ENCODE data around the gene ALG8.
"Not testable (repeated sequence)": the region's sequence is repeated elsewhere in the genome, so short reads cannot be mapped to it uniquely, and the experiment has no call there.

Gene ALG8

GRCh38 chr11:78109081-78110015 is 30.1 kb downstream of the ALG8 start:
- DNase-seq (ENCODE audit: extremely low read depth in 1 of 2, low read depth in 1 of 2), result no peak

GRCh38 chr11:78100676-78101472 is 38.6 kb downstream of the ALG8 start:
- DNase-seq (ENCODE audit: extremely low read depth in 1 of 2, low read depth in 1 of 2), result no peak

GRCh38 chr11:78100261-78100660 is 39.2 kb downstream of the ALG8 start:
- no peak for DNase-seq (ENCODE audit: extremely low read depth in 1 of 2, low read depth in 1 of 2)

- DNase-seq (ENCODE audit: extremely low read depth in 1 of 2, low read depth in 1 of 2), result no peak
Observed at GRCh38 chr11:78099666-78100065, 39.8 kb downstream of the ALG8 start.

GRCh38 chr11:78097666-78098385 is 41.6 kb downstream of the ALG8 start:
- DNase-seq (ENCODE audit: extremely low read depth in 1 of 2, low read depth in 1 of 2), result no peak

- DNase-seq (ENCODE audit: extremely low read depth in 1 of 2, low read depth in 1 of 2), result no peak
Observed at GRCh38 chr11:78094250-78094649, 45.2 kb downstream of the ALG8 start.

- not testable (repeated sequence) for DNase-seq (ENCODE audit: extremely low read depth in 1 of 2, low read depth in 1 of 2)
Observed at GRCh38 chr11:78086521-78087074, 52.8 kb downstream of the ALG8 start.

- no peak for DNase-seq (ENCODE audit: extremely low read depth in 1 of 2, low read depth in 1 of 2)
Observed at GRCh38 chr11:78085972-78086371, 53.5 kb downstream of the ALG8 start.

- DNase-seq (ENCODE audit: extremely low read depth in 1 of 2, low read depth in 1 of 2), result not testable (repeated sequence)
Observed at GRCh38 chr11:78084506-78084905, 54.9 kb downstream of the ALG8 start.

GRCh38 chr11:78083021-78083420 is 56.4 kb downstream of the ALG8 start:
- DNase-seq (ENCODE audit: extremely low read depth in 1 of 2, low read depth in 1 of 2), result no peak

GRCh38 chr11:78082146-78082545 is 57.3 kb downstream of the ALG8 start:
- no peak for DNase-seq (ENCODE audit: extremely low read depth in 1 of 2, low read depth in 1 of 2)

GRCh38 chr11:78081583-78081982 is 57.8 kb downstream of the ALG8 start:
- DNase-seq (ENCODE audit: extremely low read depth in 1 of 2, low read depth in 1 of 2), result no peak

- DNase-seq (ENCODE audit: extremely low read depth in 1 of 2, low read depth in 1 of 2), result no peak
Observed at GRCh38 chr11:78080818-78081495, 58.5 kb downstream of the ALG8 start.

GRCh38 chr11:78080084-78080817 is 59.2 kb downstream of the ALG8 start:
- DNase-seq (ENCODE audit: extremely low read depth in 1 of 2, low read depth in 1 of 2), result no peak

- DNase-seq (ENCODE audit: extremely low read depth in 1 of 2, low read depth in 1 of 2), result peak; percentile 51 to 64
Observed at GRCh38 chr11:78079232-78080083, 60.0 kb downstream of the ALG8 start, which contains the start of gene NDUFC2. Gene NDUFC2, minus strand, starts transcription at chr11:78079862. Its CDS starts 118 bp downstream, at chr11:78079744.

- DNase-seq (ENCODE audit: extremely low read depth in 1 of 2, low read depth in 1 of 2), result no peak
Observed at GRCh38 chr11:78078218-78079167, 60.9 kb downstream of the ALG8 start.

- not testable (repeated sequence) for DNase-seq (ENCODE audit: extremely low read depth in 1 of 2, low read depth in 1 of 2)
Observed at GRCh38 chr11:78077592-78077991, 61.8 kb downstream of the ALG8 start.

Data from stimulated activated CD8-positive, alpha-beta memory T cell treated with anti-CD3 and anti-CD28 coated beads, Interleukin-7, amount 100 ng/mL, for 48 hours (primary cell).